GM12874 (cell line): ENCODE results near the gene AOPEP.

ENCODE experiments used
- TF ChIP-seq, protein P1 (sequence below): IDR thresholded peaks from 2 replicates; pipeline ENCODE4 v1.5.1; 2011; ENCODE audit warnings: low read depth, mild to moderate bottlenecking, control low read depth, low read length, moderate library complexity; ENCODE audit not compliant: insufficient read depth

AOPEP gene

DNA sequence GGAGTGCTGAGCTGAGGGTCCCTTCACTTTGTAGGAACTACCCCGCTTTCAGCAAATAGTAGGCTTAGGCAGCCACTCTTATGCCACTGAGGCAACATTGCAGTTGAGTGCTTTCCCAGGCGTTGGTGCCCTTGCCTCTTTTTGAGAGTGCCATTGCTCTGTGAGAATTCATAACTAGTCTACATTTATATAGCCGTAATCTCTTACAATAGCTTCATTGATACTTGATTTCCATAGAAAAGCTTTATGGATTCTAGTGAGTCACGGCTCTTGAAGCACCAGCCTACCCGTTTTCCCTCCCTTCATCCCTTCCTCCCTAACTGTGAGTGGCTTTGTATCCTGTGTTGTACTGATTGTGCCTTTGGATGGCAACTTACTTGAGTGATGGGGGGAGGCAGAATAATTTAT lies 283.9 kb downstream of the AOPEP start:
- TF ChIP-seq, protein P1, sequence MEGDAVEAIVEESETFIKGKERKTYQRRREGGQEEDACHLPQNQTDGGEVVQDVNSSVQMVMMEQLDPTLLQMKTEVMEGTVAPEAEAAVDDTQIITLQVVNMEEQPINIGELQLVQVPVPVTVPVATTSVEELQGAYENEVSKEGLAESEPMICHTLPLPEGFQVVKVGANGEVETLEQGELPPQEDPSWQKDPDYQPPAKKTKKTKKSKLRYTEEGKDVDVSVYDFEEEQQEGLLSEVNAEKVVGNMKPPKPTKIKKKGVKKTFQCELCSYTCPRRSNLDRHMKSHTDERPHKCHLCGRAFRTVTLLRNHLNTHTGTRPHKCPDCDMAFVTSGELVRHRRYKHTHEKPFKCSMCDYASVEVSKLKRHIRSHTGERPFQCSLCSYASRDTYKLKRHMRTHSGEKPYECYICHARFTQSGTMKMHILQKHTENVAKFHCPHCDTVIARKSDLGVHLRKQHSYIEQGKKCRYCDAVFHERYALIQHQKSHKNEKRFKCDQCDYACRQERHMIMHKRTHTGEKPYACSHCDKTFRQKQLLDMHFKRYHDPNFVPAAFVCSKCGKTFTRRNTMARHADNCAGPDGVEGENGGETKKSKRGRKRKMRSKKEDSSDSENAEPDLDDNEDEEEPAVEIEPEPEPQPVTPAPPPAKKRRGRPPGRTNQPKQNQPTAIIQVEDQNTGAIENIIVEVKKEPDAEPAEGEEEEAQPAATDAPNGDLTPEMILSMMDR: no peak

DNA sequence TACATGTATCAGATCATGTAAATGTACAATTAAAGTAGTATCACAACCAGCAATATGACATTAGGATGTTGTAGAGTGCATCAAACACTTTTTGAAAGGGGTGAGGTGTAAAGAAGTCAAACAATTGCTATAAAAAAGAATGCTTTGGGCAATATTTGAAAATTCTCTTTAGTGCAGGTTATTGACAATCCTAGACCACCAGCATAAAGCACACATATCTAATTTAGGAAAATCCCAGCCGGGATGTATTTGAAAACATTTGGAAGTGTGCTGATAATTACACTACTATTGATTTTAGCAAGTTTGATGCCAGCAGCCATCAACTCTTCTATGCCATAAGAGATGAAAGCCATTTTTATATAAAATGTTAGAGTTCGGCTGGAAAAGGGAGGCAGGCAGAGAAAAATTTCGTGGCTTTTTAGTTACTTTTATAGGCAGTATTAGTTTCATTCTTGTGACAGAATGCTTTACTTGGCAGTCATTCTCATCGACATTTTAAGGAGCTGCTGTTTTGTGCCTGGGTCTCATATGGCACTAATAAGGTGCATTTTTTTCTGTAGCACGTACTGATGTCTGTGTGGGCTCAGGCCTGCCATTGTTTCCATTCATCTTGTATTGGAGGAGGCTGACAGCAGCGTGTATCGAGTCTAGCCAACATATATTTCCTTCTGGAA lies 285.7 kb downstream of the AOPEP start:
- TF ChIP-seq, protein P1: no peak

DNA sequence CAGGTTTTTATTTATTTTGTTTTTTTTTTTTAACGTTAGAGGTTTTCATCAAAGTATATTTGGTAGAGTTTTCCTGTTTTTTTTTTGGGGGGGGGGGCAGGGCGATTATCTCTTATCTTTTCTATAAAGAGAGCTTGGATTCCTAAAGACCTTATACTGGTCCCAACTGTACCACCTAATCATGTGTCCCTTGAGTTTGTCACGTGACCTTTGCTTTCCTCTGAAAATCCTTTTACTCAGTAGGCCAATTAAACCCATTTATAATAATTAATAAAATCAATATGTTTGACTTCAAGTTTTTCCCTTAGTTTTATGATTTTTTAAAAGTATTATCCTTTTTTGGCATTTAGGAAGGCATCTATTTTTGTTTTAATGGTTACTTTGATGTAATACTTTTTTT lies 286.4 kb downstream of the AOPEP start:
- TF ChIP-seq, protein P1: no peak

DNA sequence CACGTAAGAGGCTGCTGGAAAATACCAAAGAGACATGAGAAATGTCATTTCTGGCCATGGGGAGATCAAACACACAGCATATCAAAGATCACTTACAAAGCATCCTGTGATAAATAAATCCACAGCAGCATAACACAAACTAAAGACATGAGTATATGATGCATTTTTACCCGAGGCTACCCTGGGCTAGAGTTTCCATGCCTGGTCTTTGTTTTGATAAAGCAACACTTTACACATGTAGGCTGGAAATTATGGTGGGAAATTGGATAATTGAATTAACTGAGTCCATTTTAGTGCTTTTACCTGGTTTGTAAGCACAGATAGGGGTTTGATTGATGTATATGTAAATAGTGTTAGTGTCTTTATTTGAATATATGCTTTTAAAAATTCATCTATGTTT lies 288.4 kb downstream of the AOPEP start:
- TF ChIP-seq, protein P1: no peak

DNA sequence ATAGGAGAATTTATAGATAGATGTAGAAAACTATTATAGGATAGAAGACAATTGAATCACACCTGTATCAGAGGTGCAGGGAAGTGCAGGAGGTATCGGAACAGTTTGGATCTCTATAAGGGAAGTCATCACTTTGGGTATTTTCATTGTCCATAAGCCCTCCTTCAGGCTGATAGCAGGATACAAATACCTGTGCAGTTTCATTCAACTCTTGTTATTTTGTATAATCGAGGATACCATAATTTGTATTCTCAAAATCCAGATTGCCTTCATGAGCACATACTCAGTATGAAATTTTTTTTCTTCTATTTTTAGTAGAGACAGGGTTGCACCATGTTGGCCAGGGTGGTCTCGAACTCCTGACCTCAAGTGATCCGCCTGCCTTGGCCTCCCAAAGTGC lies 289.1 kb downstream of the AOPEP start:
- TF ChIP-seq, protein P1: no peak

DNA sequence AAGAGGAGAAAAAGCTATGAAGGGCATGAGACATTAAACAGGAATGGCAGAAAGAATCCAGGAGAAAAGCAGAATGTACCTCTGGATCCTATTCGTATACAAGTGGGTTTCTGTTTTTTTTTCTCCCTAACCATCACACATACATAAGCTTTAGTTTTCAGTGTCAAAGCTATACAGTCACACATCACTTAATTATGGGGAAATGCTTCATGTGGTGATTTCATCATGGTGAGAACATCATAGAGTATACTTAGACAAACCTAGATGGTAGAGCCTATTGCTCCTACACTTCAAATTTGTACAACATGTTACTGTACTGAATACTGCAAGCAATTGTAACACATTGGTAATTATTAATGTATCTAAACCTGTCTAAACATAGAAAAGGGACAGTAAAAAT lies 290.6 kb downstream of the AOPEP start:
- TF ChIP-seq, protein P1: no peak

DNA sequence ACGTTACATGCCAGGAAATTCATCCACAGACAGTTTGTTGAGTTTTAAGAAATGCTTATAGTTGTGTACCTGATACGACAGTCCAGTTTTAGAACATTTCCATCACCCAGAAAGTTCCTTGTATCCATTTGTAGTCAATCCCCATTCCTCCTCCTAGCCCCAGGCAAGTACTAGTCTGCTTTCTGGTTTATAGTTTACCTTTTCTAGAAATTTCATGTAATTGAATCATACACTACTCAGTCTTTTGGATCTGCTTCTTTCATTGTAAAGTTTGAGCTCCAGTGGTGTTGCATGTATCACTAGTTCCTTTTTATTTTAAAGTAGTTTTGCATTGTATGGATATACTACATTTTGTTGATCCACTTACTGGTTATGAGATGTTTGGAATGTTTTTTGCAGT lies 291.2 kb downstream of the AOPEP start:
- TF ChIP-seq, protein P1: no peak
